Smooth muscle cell of the coronary artery (primary cell): ENCODE measurements around the gene CCDC12. TPM values are rescaled to one million over a fixed set of nuclear protein-coding genes. Genes with fewer than 3 reads are reported as not detected.

Experiments
- total RNA-seq: library from RNA; depleted of rRNA; stranded (reverse); fragments of >200 nt; gene quantifications from 2 replicates; pipeline ENCODE4 v1.2.3, GENCODE V29; 2014; ENCODE audit warnings: low replicate concordance

CCDC12 gene
- total RNA-seq, result 27.3 and 43.8 TPM in 2 replicates

DNA sequence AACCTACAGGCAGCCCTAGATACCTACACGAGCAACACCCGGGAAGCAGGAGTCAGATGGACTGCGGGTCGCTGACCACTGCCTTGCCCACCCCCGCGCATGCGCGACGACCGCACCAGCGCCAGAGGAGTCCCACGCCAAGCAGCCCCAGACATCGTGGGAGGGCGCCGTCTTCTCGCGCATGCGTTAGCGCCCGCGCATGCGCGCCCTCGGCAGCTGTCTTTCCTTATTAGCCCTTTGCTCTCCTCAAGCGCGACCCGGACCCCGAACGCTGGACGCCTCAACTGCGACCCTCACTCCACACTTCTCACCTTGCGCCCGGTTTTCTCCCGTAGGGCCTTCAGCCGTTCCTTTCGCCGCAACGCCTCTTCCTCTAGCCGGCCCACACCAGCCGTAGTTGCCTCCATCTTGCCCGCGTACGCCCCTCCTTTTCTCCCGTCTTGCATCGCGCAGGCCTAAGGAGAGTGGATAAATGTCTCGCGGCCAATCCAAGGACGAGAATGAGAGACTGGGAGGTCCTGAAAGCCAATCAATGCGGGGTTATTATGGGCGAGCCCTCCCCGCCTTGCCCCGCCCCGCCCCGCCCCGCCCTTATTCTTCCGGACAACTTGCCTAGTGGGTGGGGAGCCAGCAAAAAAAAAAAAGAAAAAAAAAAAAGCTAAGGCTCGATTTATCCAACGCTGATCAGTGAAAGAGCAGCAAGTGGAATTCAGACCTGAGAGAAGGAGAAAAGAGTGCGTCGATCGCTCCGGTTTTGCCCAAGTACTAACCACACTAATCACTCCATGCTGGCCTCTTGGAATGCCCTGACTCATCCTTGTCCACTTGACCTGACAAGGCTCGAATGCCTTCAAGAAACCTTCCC lies at the start of gene CCDC12:
TSS of gene CCDC12 (minus strand) at position 420 of the 865 bp plus-strand sequence. CDS start at position 407, 13 bp downstream.

GRCh38 chr3:46978985-46979944 lies 2.7 kb upstream of the CCDC12 start, which contains the start of gene NBEAL2:
TSS of gene NBEAL2 (plus strand) at chr3:46979666. CDS start at chr3:46979862, 196 bp downstream.

DNA sequence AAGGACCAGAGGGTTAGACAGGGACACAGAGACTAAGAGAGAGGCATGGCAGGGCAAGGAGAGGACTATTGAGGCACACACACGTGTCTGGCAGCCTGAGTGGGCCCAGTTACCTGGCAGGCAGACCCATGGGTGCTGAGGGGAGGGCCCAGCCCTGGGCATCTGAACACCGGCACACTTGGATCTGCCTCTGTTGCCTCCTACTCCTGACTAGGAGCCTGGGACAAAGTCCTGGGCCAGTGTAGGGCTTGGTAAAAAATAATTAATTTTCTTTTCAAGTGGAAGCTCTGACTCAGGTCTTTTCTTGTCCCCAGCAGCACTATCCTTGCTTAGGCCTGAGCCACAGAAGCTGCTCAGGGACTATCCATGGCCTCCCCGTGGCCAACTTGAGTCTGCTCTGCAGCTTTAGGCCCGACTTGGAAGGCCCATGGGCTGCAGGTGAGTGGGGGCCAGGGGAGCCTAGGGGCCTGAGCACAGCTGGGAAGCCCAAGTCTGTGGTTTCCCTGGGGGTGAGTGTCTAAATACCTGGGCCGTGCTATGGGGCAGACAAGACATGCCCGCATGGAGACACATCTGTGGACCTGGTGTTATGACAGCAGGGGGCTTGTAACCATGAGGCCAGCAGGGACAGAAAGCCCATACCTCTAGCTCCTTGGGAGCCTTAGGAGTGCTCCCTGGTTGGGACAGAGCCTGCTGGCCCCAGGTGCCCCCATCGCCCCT lies 99.0 kb downstream of the CCDC12 start, which contains the start of gene PTH1R:
TSS of gene PTH1R (plus strand) at position 316 of the 720 bp plus-strand sequence. CDS start 5,839 bp downstream, outside the sequence.

Other genes starting within 250 kb of the CCDC12 start
- 0.08 and 2.3 TPM in 2 replicates for gene MYL3, start 113.3 kb downstream of the CCDC12 start, total RNA-seq
- 0.15 and 2.6 TPM in 2 replicates for gene PTH1R, start 99.0 kb downstream of the CCDC12 start, total RNA-seq
- 1.5 and 2.3 TPM in 2 replicates for gene NBEAL2, start 2.9 kb upstream of the CCDC12 start, total RNA-seq
- 15.3 and 21.2 TPM in 2 replicates for gene SETD2, start 187.4 kb upstream of the CCDC12 start, total RNA-seq